Ishikawa (cell line): ENCODE results near the gene GPX4.

ENCODE experiments used
- CEBPB ChIP-seq: IDR thresholded peaks from 2 replicates; pipeline ENCODE4 v1.6.1; 2012
- CREB1 ChIP-seq: IDR thresholded peaks from 2 replicates; pipeline ENCODE4 v1.6.1; 2012; ENCODE audit warnings: low read depth
- EGR1 ChIP-seq: IDR thresholded peaks from 2 replicates; pipeline ENCODE4 v1.6.1; 2012
- EP300 ChIP-seq: IDR thresholded peaks from 2 replicates; pipeline ENCODE4 v1.6.1; 2012; ENCODE audit warnings: borderline replicate concordance
- FOXM1 ChIP-seq: IDR thresholded peaks from 2 replicates; pipeline ENCODE4 v1.6.1; 2012; ENCODE audit warnings: low read depth, borderline replicate concordance
- NFIC ChIP-seq: IDR thresholded peaks from 2 replicates; pipeline ENCODE4 v1.6.1; 2012
- RAD21 ChIP-seq: IDR thresholded peaks from 2 replicates; pipeline ENCODE4 v1.6.1; 2012; ENCODE audit warnings: low read depth
- TAF1 ChIP-seq: IDR thresholded peaks from 2 replicates; pipeline ENCODE4 v1.6.1; 2012; ENCODE audit warnings: low read depth, mild to moderate bottlenecking
- TCF12 ChIP-seq: IDR thresholded peaks from 2 replicates; pipeline ENCODE4 v1.6.1; 2012; ENCODE audit warnings: low read depth
- TEAD4 ChIP-seq: IDR thresholded peaks from 2 replicates; pipeline ENCODE4 v1.6.1; 2012
- YY1 ChIP-seq: IDR thresholded peaks from 2 replicates; pipeline ENCODE4 v1.6.1; 2012; ENCODE audit warnings: low read depth
- ZBTB7A ChIP-seq: IDR thresholded peaks from 2 replicates; pipeline ENCODE4 v1.6.1; 2012; ENCODE audit warnings: low read depth
- TF ChIP-seq, protein P1 (sequence below): IDR thresholded peaks from 2 replicates; pipeline ENCODE4 v1.6.1; 2012; ENCODE audit warnings: low read depth, mild to moderate bottlenecking
- TF ChIP-seq, protein P2 (sequence below): IDR thresholded peaks from 2 replicates; pipeline ENCODE4 v1.6.1; 2012
- TF ChIP-seq, protein P3 (sequence below): IDR thresholded peaks from 2 replicates; pipeline ENCODE4 v1.6.1; 2012

Gene GPX4

DNA sequence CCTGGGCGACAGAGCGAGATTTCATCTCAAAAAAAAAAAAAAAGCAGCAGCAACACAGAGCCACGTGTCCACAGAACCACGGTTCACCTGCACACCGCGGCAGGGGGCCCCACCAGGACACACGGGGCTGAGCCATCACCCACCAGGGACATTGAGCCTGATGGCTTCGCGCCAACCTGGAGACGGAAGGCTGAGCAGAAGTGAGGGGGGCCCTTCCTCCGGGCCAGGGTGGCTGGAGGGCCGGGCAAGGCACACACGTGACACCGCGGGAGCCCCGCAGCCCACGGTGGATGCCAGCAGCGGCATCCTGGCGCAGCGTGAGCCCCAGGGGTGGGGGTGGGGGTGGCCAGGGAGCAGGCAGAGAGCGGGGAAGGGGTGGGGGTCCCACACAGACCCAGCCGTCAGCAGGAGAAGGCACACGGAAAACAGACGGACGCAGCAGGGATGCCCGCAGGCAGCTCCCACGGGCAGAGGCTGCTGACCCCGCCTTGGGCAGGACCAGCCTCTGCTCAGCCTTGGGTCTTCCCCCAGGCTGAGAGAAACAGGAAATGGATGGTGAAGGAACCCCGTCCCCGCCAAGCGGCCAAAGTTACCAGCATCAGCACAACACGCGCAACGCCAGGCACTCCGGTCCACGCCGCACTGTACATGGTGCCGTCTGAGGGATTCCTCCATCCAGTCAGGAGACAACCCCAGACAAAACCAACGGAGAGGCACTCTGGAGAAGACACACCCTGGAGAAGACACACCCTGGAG, 36.7 kb downstream of the GPX4 start:
- TF ChIP-seq TAF1 = no peak
- no peak for TF ChIP-seq NFIC
- no peak for TF ChIP-seq TCF12
- no peak for TF ChIP-seq ZBTB7A
- no peak for TF ChIP-seq YY1
- no peak for TF ChIP-seq CEBPB
- TF ChIP-seq EGR1 = no peak
- TF ChIP-seq, protein P1, sequence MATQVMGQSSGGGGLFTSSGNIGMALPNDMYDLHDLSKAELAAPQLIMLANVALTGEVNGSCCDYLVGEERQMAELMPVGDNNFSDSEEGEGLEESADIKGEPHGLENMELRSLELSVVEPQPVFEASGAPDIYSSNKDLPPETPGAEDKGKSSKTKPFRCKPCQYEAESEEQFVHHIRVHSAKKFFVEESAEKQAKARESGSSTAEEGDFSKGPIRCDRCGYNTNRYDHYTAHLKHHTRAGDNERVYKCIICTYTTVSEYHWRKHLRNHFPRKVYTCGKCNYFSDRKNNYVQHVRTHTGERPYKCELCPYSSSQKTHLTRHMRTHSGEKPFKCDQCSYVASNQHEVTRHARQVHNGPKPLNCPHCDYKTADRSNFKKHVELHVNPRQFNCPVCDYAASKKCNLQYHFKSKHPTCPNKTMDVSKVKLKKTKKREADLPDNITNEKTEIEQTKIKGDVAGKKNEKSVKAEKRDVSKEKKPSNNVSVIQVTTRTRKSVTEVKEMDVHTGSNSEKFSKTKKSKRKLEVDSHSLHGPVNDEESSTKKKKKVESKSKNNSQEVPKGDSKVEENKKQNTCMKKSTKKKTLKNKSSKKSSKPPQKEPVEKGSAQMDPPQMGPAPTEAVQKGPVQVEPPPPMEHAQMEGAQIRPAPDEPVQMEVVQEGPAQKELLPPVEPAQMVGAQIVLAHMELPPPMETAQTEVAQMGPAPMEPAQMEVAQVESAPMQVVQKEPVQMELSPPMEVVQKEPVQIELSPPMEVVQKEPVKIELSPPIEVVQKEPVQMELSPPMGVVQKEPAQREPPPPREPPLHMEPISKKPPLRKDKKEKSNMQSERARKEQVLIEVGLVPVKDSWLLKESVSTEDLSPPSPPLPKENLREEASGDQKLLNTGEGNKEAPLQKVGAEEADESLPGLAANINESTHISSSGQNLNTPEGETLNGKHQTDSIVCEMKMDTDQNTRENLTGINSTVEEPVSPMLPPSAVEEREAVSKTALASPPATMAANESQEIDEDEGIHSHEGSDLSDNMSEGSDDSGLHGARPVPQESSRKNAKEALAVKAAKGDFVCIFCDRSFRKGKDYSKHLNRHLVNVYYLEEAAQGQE = no peak
- TF ChIP-seq, protein P2, sequence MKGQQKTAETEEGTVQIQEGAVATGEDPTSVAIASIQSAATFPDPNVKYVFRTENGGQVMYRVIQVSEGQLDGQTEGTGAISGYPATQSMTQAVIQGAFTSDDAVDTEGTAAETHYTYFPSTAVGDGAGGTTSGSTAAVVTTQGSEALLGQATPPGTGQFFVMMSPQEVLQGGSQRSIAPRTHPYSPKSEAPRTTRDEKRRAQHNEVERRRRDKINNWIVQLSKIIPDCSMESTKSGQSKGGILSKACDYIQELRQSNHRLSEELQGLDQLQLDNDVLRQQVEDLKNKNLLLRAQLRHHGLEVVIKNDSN = no peak
- no peak for TF ChIP-seq FOXM1
- TF ChIP-seq CREB1 = no peak
- TF ChIP-seq RAD21 = no peak
- TF ChIP-seq, protein P3, sequence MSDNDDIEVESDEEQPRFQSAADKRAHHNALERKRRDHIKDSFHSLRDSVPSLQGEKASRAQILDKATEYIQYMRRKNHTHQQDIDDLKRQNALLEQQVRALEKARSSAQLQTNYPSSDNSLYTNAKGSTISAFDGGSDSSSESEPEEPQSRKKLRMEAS = no peak
- TF ChIP-seq EP300 = no peak
- no peak for TF ChIP-seq TEAD4

DNA sequence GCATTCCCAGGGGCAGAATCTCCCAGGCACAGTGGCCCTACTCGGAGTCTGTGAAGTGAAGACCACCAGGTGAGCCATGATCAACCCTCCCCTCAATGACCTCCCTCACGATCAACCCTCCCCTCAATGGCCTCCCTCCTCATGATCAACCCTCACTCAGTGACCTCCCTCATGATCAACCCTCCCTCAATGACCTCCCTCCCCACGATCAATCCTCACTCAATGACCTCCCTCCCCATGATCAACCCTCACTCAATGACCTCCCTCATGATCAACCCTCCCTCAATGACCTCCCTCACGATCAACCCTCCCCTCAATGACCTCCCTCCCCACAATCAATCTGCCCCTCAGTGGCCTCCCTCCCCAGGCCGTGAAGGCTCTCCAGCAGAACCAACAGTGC, 38.1 kb downstream of the GPX4 start:
- no peak for TF ChIP-seq ZBTB7A
- TF ChIP-seq, protein P3 = no peak
- no peak for TF ChIP-seq TEAD4
- no peak for TF ChIP-seq CREB1
- TF ChIP-seq, protein P1 = no peak

DNA sequence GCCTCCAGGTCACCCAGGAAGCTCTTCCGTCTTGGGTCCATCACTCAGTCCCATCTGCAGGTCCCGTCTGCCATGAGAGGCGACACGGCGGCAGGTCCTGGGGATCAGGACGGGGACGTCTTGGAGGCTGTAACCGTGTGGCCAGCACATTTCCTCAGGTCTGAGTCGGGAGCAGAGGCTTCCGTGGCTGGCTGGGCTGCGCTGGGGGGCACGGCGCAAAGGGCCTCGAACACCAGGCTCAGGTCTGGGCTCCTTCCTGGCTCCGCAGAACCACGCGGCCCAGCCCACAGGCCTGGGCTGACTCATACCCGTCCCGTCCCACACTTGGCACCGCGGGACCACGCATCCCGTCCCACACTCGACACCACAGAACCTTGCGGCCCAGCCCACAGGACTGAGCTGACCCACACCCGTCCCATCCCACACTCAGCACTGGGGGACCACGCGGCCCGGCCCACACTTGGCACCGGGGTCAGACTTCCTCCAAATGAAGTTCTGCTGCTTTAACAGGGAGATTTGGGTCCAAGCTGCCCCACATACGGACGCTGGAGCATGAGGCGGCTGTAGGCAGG, 40.1 kb downstream of the GPX4 start:
- TF ChIP-seq RAD21 (no peak), EGR1 (no peak), CEBPB (no peak), TEAD4 (no peak), EP300 (no peak), NFIC (no peak), TCF12 (no peak), YY1 (no peak), FOXM1 (no peak), CREB1 (no peak), ZBTB7A (no peak), TAF1 (no peak)
- TF ChIP-seq, protein P3 = no peak
- TF ChIP-seq, protein P2 = no peak
- TF ChIP-seq, protein P1 = no peak

DNA sequence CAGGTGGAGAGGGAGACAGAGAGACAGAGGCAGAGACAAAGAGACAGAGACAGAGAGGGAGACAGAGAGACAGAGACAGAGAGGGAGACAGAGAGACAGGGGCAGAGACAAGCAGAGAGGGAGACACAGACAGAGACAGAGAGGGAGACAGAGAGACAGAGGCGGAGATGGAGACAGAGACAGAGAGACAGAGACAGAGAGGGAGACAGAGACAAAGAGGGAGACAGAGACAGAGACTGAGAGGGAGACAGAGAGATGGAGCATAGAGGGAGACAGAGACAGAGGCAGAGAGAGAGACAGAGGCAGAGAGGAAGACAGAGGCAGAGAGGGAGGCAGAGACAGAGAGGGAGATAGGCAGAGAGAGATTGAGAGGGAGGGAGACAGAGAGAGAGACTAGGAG, 40.9 kb downstream of the GPX4 start:
- TF ChIP-seq EP300 = no peak
- no peak for TF ChIP-seq CREB1
- TF ChIP-seq RAD21 = no peak
- no peak for TF ChIP-seq ZBTB7A
- TF ChIP-seq TEAD4 = no peak
- TF ChIP-seq, protein P3 = no peak
- TF ChIP-seq YY1 = no peak
- TF ChIP-seq, protein P2 = no peak
- no peak for TF ChIP-seq CEBPB
- TF ChIP-seq FOXM1 = no peak
- no peak for TF ChIP-seq TCF12
- TF ChIP-seq NFIC = no peak
- TF ChIP-seq EGR1 = no peak
- TF ChIP-seq, protein P1 = no peak
- TF ChIP-seq TAF1 = no peak
